Peyer's patch (tissue), 4 donors: ENCODE data around the gene APPBP2. TPM values are rescaled to one million over a fixed set of nuclear protein-coding genes. Genes with fewer than 3 reads are reported as not detected.

ENCODE experiments used
- DNase-seq, 3 donors: peaks; one replicate each; pipeline ENCODE4 v3.0.0-alpha.2; 2017 to 2019
- H3K27ac ChIP-seq, 4 donors: fragments of 200-600 bp; sonication (generic); one replicate each; pipeline ENCODE4 v1.5.1; 2016 to 2019
- H3K27me3 ChIP-seq, 2 donors: fragments of 200-600 bp; sonication (generic); one replicate each; pipeline ENCODE4 v1.5.1; 2019
- H3K36me3 ChIP-seq, 3 donors: fragments of 200-600 bp; sonication (generic); one replicate each; pipeline ENCODE4 v1.5.1; 2016 to 2019
- H3K4me1 ChIP-seq, 4 donors: fragments of 200-600 bp; sonication (generic); one replicate each; pipeline ENCODE4 v1.5.1; 2016 to 2019
- H3K4me3 ChIP-seq, 4 donors: fragments of 200-600 bp; sonication (generic); 1 replicate in 3 of 4; 2 replicates in 1 of 4; pipeline ENCODE4 v1.5.1; 2016 to 2019; ENCODE audit warnings: mild to moderate bottlenecking in 1 of 4
- H3K9me3 ChIP-seq, 4 donors: fragments of 200-600 bp; sonication (generic); one replicate each; pipeline ENCODE4 v1.5.1; 2016 to 2019; ENCODE audit warnings: mild to moderate bottlenecking in 1 of 4
- POLR2A ChIP-seq, 2 donors: fragments of 450-650 bp; IDR thresholded peaks; one replicate each; pipeline ENCODE4 v1.5.1; 2017; ENCODE audit warnings: antibody characterized with exemption in 2 of 2, mild to moderate bottlenecking in 2 of 2, moderate library complexity in 2 of 2
- total RNA-seq, 4 donors: library from RNA; depleted of rRNA; stranded (reverse); fragments of >200 nt; gene quantifications; one replicate each; pipeline ENCODE4 v1.1.0, GENCODE V29; 2016
- TF ChIP-seq, protein P1 (sequence below), 6 experiments: fragments of 450-650 bp in 4 of 6; fragments of 200-600 bp in 2 of 6; sonication (generic) in 1 of 6; IDR thresholded peaks; one replicate each; pipeline ENCODE4 v1.5.1; 2017 to 2019; ENCODE audit warnings: antibody characterized with exemption in 6 of 6, mild to moderate bottlenecking in 3 of 6, moderate library complexity in 1 of 6

The APPBP2 gene
- total RNA-seq, 4 donors from 2014 or later: 14.0 to 18.4 (median 15.4) TPM

DNA sequence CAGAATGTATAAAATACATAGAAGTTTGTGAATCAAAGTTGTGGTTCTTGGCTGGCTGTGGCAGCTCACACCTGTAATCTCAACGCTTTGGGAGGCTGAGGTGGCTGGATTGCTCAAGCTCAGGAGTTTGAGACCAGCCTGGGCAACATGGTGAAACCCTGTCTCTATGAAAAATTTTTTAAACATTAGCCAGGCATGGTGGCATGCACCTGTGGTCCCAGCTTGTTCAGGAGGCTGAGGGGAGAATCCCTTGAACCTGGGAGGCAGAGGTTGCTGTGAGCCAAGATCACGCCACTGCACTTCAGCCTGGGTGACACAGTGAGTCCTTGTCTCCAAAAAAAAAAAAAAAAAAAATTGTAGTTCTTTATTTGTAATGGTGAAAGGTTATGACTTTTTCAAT lies 13.8 kb upstream of the APPBP2 start:
- Histone ChIP-seq H3K36me3 (no peaks in the 10 kb centered on the region), H3K9me3 (no peaks in the 10 kb centered on the region), H3K4me3 (no peak overlapping the region), H3K27ac (no peak overlapping the region), H3K4me1 (no peaks in the 10 kb centered on the region), H3K27me3 (no peaks in the 10 kb centered on the region)
- DNase-seq: no peak
- TF ChIP-seq POLR2A (IDR thresholded peaks at IDR 0.05): no peak
- TF ChIP-seq, protein P1, sequence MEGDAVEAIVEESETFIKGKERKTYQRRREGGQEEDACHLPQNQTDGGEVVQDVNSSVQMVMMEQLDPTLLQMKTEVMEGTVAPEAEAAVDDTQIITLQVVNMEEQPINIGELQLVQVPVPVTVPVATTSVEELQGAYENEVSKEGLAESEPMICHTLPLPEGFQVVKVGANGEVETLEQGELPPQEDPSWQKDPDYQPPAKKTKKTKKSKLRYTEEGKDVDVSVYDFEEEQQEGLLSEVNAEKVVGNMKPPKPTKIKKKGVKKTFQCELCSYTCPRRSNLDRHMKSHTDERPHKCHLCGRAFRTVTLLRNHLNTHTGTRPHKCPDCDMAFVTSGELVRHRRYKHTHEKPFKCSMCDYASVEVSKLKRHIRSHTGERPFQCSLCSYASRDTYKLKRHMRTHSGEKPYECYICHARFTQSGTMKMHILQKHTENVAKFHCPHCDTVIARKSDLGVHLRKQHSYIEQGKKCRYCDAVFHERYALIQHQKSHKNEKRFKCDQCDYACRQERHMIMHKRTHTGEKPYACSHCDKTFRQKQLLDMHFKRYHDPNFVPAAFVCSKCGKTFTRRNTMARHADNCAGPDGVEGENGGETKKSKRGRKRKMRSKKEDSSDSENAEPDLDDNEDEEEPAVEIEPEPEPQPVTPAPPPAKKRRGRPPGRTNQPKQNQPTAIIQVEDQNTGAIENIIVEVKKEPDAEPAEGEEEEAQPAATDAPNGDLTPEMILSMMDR (IDR thresholded peaks at IDR 0.05): no peak

DNA sequence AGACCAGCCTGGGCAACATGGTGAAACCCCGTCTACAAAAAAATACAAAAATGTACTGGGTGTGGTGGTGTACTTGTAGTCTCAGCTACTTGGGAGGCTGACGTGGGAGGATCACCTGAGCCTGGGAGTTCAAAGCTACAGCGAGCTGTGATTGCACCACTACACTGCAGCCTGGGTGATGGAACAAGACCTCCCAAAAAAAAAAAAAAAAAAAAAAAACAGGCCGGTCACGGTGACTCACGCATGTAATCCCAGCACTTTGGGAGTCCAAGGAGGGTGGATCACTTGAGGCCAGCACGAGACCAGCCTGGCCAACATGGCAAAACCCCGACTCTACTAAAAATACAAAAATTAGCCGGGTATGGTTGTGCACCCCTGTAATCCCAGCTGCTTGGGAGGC lies 12.7 kb upstream of the APPBP2 start:
- H3K27ac ChIP-seq: no peak overlapping the region
- H3K4me1 ChIP-seq: peaks cover 0 to 4% (median 0%) of the 10 kb centered on the region in 4 donors
- H3K9me3 ChIP-seq: no peaks in the 10 kb centered on the region
- DNase-seq: no peak
- no peaks in the 10 kb centered on the region for H3K27me3 ChIP-seq
- H3K4me3 ChIP-seq: no peak overlapping the region
- no peak for TF ChIP-seq POLR2A (IDR thresholded peaks at IDR 0.05)
- TF ChIP-seq, protein P1 (IDR thresholded peaks at IDR 0.05): no peak
- H3K36me3 ChIP-seq: no peaks in the 10 kb centered on the region

GRCh38 chr17:60535382-60536279 lies 9.6 kb upstream of the APPBP2 start:
- H3K27me3 ChIP-seq: no peaks in the 10 kb centered on the region
- H3K36me3 ChIP-seq: no peaks in the 10 kb centered on the region
- no peak overlapping the region for H3K4me3 ChIP-seq
- TF ChIP-seq POLR2A (IDR thresholded peaks at IDR 0.05): no peak
- TF ChIP-seq, protein P1 (IDR thresholded peaks at IDR 0.05): no peak
- DNase-seq: no peak
- no peak overlapping the region for H3K27ac ChIP-seq
- no peaks in the 10 kb centered on the region for H3K9me3 ChIP-seq
- H3K4me1 ChIP-seq: peaks cover 0 to 4% (median 0%) of the 10 kb centered on the region in 4 donors

DNA sequence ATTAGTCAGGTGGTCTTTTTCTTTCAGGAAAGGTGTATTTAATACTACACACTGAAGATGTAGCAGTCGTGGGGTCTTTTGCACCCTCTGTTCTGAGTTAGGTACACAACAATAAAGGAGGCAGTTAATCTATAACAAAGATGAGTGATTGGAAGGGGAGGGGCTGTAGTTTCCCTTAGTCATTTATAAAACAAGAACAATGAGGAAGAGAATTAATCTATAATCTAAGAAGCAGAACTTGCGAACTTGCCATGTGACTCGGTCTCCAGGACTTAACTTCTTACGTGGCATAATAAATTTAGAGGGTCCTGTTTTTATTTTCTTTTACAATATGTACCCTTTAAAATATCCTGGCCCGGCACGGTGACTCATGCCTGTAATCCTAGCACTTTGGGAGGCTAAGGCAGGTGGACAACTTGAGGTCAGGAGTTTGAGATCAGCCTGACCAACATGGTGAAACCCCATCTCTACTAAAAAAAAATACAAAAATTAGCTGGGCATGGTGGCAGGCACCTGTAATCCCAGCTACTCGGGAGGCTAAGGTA lies 8.6 kb upstream of the APPBP2 start:
- Histone ChIP-seq H3K4me3 (no peak overlapping the region), H3K27ac (no peak overlapping the region), H3K4me1 (peaks cover 0 to 4% (median 0%) of the 10 kb centered on the region in 4 donors), H3K36me3 (no peaks in the 10 kb centered on the region), H3K9me3 (no peaks in the 10 kb centered on the region), H3K27me3 (no peaks in the 10 kb centered on the region)
- TF ChIP-seq, protein P1 (IDR thresholded peaks at IDR 0.05): no peak
- no peak for TF ChIP-seq POLR2A (IDR thresholded peaks at IDR 0.05)
- DNase-seq: no peak

- H3K27me3 ChIP-seq: no peaks in the 10 kb centered on the region
- no peaks in the 10 kb centered on the region for H3K36me3 ChIP-seq
- no peak overlapping the region for H3K4me3 ChIP-seq
- peaks cover 0 to 4% (median 0%) of the 10 kb centered on the region in 4 donors for H3K4me1 ChIP-seq
- no peak for DNase-seq
- H3K9me3 ChIP-seq: no peaks in the 10 kb centered on the region
- no peak overlapping the region for H3K27ac ChIP-seq
- no peak for TF ChIP-seq POLR2A (IDR thresholded peaks at IDR 0.05)
- TF ChIP-seq, protein P1 (IDR thresholded peaks at IDR 0.05): no peak
Observed at GRCh38 chr17:60534010-60534555, 8.0 kb upstream of the APPBP2 start.
